IPS-NIHi11 (cell line): Measurements from ENCODE around the gene NSUN4.
A peak's percentile ranks its signal among the peaks of the same experiment; 100 is the strongest.
"Not testable (repeated sequence)": the region's sequence is repeated elsewhere in the genome, so short reads cannot be mapped to it uniquely, and the experiment has no call there.

ENCODE experiments used
- DNase-seq: peaks from one replicate; pipeline ENCODE4 v3.0.0; 2012; ENCODE audit warnings: mixed read lengths, low spot score

The NSUN4 gene

DNA sequence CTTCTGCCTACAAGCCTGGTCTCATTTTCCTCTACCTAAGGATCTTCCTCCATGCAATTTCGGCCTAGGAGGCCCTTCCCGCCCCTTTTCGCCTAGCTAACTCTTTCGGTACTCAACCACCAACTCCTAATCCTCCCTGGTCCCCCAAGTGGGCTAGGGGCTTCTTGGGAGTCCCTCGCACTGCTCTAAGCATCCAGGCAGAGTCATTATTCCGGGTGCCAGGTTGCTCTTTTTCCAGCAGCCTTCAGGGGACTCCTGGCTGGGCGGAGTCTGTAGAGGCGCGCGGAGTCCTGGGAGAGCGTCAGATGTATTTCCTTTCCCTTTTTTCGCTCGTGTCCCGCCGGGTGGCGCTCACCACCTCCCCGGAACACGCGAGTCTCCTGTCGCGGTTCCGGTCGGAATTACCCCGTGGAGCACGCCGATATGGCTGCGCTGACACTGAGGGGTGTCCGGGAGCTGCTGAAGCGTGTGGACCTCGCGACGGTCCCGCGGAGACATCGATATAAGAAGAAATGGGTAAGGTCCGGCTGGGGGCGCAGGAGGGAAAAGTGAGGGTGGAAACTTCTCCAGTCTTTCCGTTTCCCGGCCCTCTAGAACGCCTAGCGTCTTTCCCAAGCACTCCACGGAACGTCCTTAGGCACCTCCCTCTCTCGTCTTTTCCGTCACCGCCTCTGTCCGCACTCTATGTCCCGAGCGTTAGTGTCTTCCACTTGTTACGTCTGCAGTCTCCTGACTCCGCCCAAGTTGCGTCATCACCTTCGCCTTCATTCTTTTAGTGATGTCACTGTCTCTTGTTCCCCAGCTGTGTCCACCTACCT is at the start of gene NSUN4:
TSS of gene NSUN4 (plus strand) at position 404 of the 818 bp plus-strand sequence. CDS start at position 424, 20 bp downstream.
- peak; percentile 88 for DNase-seq

DNA sequence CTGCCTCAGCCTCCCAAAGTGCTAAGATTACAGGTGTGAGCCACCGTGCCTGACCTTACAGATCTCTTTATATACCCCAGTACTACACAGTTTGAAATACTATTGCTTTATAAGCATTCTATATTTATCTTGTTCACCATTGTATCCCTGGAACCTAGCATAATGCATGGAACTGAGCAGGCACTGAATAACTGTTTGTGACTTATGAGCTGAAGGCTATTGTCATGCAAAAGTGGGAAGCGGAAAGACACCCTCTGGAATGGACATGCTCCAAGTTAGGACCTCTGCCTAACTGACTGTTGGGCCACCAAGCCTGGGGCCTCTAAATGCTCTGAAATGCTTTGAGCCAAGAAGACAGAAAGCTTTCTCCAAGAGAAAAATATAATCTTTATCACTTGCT is 45.3 kb upstream of the NSUN4 start:
- DNase-seq: no peak

DNA sequence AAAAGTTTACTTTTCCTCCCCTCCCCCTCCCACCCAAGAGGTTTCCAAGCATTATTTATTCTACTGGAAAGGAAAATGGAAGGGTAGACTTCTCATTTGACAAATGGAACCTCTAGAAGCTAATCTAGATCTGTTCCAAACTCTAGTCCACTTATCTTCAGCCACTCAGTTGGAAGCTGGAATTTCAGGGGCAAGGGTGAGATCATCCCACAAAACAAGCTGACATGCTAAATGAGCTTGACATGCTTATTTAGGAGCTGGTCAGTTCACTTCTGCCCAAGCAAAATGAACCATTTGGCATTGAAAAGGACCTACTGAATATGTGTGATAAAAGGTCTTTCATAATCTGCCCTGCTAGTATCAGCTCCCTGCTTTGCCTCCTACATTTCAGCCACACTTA is 42.2 kb upstream of the NSUN4 start:
- DNase-seq: no peak

DNA sequence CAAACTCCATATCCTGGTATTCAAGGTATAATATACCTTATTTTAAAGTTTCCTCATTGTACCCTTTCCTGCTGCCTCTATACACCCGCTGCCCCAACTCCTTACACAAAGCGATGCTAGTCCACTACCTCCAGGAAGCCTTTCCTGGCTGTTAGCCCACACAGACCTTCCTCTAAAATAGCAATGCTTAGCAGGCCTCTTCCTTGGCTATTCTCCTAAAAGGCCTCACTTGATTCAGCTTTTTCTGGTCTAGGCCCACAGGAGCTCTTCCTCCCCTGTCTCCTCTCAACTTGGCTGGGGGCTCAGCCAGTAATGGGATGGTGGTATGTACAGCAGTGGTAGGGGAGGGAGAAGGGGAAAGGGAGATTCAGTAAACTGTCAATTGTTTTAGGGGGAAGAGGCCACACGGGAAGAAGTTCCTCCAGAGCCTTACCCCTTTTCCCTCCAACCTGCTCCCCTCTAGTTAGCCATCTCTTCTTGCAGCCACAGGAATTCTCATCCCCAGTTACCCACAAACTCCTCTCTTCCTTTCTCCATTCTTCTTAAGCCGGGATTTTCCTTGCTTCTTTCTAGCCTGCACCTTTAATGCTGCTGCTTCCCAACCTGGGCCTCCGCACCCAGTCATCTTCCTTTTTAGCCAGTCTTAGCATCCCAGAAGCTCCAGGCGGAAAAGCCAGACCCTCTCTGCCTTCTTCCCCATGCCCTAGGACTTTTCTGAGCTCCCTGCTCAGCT is 39.8 kb upstream of the NSUN4 start:
- DNase-seq: no peak

DNA sequence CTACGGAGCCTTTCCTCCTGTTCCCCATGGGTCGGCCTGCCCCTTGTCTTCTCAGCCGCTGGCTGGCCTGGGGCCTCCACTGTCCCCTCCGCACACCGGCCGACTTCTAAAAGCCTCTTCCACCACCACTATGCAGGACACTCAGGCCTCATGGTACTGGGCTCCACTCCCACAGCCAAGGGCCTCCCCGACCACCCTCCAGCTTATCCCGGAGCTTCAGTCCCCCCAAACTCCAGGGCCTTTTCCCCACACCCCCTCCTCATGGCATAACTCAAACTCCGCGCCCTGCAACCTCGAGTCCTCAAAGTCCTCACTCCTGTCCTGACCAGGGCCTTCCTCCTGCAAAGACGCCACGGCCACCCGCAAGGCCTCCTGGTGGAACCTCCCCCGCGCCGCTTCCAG is 39.2 kb upstream of the NSUN4 start:
- DNase-seq: no peak

DNA sequence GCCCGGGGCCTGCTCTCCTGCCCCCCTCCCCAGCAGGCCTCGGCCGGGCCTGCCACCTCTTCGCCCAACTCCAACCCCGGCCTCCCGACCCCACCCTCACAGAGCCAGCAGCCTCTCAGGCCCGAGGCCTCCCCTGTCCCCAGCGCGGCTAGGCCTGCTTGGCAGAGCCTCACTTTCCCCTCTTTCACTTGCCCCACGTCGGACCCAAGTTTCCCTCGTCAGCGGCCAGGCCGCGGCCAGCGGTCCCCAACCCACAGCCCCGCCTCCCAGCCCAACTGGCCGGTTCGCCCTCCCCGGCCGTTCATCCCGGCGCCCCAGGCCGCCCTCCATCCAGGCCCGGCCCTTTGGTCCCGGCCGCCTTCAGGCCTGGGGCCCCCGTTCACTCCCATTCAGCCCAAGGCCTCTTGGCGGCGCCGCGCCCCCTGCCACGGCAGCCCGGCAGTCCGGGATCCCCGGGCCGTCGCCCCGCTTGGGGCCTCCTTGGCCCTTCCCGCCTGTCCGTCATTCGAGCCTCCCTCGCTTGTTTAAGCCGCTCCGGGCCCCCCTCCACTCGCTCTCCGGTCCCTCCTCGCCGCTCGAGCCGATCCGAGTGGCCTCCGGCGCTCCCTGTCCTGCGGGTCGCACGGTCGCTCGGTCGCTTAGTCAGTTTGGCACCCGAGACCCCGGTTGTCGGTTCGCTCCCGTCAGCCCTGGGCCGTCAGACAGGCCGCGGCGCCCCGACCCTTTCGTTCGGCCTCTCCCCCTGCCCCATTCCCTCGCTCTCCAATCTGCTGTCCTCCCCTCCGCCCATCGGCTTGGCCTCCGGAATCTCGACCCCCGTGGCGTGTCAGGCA is 38.6 kb upstream of the NSUN4 start:
- peak; percentile 74 for DNase-seq

DNA sequence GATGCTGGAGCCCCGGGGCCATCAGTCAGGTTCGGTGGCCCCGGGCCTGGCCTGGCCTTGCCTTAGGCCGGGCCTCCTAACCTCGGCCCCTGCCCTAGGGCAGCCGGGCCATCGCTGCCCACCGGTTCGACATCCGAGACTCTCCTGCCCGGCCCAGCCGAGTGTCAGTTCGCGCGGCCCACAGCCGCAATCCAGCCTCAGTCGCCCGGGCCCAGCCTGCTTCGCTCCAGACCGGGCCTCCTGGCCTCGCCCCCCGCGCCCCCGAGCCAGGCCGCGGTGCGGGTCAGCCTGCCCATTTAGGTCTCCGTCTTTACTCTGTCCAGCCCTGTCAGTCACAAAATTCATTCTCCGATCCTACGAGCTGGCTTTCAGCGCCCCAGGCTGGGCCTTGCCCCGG is 38.0 kb upstream of the NSUN4 start:
- peak; percentile 52 for DNase-seq

DNA sequence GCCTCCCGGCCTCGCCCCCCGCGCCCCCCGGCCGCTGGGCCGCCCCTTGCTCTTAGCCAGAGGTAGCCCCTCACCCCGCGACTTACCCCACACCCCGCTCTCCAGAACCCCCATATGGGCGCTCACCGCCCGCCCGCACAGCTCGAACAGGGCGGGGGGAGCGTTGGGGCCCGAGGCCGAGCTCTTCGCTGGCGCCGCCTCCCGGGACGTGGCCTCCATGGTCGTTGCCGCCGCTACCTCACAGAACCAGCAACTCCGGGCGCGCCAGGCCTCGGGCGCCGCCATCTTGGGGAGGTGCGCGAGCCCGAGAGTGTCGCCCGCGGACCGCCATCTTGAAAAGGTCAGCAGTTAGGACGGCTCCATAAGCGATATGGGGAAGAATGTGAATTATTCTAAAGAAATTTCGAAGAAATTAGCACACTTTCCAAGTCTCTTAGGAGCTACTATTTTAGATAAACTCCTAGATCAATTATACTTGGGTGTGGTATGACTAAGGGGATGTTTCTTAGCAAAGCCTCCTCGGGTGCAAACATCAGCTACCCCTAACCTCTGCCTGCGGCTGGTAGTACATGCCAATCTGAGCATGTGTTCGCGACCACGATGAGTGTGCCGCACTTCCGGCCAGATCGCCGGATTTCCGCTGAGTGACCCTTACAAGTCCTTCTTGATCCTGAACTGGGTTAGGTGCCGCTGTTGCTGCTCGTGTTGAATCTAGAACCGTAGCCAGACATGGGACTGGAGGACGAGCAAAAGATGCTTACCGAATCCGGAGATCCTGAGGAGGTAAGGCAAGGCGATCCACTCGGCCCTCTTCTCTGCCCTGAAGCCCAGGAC is 37.4 kb upstream of the NSUN4 start, which contains the start of the genes LRRC41 and UQCRH:
TSS of gene LRRC41 (minus strand) at position 579 of the 834 bp plus-strand sequence. CDS start at position 285, 294 bp downstream.
TSS of gene UQCRH (plus strand) at position 661 of the 834 bp plus-strand sequence. CDS start at position 730, 69 bp downstream.
- peak; percentile 89 for DNase-seq

DNA sequence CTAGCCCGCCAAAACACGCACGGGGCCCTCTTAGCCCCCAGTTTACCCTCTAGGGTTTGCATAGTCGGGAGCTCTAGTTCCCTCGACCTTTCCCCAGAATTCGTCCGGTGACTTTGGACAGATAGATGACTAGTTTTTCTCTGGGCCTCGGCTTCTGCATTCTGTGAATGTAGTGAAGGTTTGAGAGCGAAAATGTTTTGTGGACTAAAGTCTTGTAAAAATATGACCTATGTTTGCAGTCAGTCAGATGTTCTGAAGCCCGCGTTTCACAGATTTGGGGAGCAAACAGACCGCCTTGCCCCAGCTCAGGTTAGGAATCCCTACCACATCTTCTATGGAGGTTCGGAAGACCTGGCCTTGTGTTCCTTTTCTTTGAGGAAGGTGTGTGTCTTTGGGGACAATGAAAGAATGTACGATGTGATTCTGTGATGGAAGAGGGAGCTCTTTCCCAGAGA is 36.7 kb upstream of the NSUN4 start:
- DNase-seq: no peak

DNA sequence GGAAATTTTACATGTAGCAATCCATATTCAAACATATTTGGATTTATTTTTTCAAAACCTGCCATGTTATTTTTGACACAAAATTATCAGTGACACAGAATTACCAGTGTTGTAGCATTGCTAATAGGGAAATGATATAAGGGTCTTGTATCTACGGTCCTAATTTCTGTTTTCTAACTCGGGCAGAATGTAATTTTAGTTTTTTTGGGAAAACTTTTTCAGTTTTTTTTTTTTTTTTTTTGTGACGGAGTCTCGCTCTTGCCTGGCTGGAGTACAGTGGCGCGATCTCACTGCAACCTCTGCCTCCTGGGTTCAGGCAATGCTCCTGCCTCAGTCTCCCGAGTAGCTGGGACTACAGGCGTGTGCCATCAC is 34.5 kb upstream of the NSUN4 start:
- DNase-seq: no peak

DNA sequence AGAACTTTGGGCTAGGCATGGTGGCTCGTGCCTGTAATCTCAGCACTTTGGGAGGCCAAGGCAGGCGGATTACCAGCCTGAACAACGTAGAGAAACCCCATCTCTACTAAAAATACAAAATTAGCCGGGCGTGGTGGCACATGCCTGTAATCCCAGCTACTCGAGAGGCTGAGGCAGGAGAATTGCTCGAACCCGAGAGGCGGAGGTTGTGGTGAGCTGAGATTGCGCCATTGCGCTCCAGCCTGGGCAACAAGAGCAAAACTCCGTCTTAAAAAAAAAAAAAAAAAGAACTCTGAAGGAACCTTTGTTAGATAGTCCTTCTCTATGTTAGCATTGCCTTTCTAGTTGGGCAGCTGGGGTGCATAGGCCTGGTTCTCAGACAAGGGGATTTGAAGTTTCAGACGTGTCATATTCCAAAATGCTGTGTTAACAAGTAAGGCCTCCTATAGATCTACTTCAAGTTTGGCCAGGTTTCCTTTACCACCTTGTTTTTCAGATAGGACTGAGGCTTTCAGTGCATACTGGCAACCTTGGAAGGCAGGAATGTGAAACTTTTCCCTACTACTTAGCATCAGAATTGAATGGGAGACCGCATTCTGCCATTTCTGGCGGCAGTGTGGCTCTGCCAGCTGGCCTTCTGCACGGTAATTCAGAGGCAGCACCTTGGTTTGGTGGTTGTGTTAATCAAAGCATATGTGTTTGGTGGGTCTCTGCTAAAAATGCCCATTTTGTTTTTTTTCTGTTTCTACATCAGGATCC is 31.0 kb upstream of the NSUN4 start:
- no peak for DNase-seq

DNA sequence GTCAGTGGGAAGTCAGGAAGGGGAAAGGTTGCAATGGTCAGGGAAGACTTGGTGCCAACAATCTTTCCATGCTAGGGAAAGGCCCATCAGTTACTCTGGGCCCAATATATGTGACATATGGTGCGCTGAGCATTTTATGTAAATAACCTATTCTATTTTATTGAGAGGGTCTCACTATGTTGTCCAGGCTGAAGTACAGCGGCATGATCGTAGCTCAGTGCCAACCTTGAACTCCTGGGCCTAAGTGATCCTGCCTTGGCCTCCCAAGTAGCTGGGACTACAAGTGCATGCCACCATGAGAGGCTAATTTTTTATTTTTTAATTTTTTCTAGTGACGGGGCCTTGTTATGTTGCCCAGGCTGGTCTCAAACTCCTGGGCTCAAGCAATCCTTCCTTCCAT is 30.3 kb upstream of the NSUN4 start:
- no peak for DNase-seq

DNA sequence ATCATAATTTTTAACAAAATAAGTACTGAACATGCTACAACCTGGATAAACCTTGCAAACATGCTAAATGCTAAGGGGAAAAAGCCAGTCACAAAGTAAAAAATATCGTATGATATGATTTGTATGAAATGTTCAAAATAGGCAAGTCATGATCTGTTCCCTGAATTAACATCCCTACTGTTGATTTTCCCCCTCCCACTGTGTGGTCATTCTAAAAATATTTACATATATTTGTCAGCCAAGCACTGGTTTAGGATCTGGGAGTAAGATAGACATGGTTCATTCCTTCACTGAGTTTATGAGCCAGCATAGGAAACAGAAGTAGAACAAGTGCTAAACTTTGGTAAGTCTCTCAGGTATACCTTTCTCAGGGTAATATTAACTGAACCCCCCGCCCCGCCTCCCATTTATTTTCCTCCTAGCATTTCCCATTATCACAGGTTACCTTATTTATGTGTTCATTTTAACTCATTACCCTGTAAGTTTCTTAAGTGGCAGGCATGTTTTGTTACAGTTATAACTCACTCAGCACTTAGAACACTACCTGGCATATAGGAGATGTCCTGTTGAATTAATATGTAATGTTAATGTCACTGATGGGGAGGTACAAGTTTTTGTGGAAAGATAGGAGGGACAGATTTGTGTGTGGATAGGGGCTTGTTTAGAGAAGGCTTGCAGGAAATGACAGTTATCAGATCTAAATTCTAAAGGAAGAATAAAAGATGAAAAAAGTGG is 24.8 kb upstream of the NSUN4 start:
- DNase-seq: no peak

DNA sequence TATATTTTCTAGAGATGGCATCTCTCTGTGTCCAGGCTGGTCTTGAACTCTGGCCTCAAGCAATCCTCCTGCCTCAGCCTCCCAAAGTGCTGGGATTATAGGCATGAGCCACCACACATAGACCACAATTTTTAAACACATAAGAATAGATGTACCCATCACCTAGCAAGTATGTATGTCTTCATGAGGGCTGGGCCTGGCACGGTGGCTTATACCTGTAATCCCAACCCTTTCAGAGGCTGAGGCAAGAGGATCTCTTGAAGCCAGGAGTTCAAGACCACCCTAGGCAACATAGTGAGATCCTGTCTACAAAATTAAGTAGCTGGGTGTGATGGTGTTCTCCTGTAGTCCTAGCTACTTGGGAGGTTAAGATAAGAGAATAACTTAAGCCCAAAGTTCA is 23.3 kb upstream of the NSUN4 start:
- no peak for DNase-seq

DNA sequence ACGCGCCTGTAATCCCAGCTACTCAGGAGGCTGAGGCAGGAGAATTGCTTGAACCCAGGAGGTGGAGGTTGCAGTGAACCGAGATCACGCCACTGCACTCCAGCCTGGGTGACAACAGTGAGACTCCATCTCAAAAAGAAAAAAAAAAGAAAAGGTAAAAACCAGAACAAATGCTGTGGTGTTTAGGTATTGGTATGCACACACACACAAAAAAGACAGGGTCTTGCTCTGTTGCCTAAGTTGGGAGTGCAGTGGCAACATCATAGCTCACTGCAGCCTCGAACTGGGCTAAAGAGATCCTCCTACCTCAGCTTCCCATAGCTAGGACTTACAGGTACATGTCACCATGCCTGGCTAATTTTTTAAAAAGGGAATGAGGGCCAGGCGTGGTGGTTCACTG is 21.3 kb upstream of the NSUN4 start:
- DNase-seq: not testable (repeated sequence)

DNA sequence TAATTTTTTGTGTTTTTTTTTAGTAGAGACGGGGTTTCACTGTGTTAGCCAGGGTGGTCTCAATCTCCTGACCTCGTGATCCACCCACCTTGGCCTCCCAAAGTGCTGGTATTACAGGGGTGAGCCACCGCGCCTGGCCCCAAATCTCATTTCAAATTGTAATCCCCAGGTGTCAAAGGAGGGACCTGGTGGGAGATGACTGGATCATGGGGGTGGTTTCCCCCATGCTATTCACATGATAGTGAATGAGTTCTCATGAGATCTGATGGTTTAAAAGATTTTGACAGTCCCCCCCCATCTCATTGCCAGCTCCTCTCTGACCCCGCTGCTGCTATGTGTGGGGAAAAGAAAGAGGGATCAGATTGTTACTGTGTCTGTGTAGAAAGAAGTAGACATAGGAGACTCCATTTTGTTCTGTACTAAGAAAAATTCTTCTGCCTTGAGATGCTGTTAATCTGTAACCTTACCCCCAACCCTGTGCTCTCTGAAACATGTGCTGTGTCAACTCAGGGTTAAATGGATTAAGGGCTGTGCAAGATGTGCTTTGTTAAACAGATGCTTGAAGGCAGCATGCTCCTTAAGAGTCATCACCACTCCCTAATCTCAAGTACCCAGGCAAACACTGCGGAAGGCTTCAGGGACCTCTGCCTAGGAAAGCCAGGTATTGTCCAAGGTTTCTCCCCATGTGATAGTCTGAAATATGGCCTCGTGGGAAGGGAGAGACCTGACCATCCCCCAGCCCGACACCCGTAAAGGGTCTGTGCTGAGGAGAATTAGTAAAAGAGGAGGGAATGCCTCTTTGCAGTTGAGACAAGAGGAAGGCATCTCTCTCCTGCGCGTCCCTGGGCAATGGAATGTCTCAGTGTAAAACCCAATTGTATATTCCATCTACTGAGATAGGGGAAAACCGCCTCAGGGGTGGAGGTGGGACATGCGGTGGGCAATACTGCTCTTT is 20.4 kb upstream of the NSUN4 start:
- not testable (repeated sequence) for DNase-seq

DNA sequence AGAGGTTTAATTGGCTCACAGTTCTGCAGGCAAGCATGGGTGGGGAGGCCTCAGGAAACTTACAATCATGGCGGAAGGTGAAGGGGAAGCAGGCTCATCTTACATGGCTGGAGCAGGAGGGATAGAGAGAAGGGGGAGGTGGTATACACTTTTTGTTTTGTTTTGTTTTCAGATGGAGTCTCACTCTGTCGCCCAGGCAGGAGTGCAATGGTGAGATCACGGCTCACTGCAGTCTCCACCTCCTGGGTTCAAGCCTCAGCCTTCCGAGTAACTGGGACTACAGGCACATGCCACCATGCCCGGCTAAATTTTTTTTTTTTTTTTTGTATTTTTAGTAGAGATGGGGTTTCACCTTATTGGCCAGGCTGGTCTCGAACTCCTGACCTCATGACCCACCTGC is 18.4 kb upstream of the NSUN4 start:
- DNase-seq: not testable (repeated sequence)

DNA sequence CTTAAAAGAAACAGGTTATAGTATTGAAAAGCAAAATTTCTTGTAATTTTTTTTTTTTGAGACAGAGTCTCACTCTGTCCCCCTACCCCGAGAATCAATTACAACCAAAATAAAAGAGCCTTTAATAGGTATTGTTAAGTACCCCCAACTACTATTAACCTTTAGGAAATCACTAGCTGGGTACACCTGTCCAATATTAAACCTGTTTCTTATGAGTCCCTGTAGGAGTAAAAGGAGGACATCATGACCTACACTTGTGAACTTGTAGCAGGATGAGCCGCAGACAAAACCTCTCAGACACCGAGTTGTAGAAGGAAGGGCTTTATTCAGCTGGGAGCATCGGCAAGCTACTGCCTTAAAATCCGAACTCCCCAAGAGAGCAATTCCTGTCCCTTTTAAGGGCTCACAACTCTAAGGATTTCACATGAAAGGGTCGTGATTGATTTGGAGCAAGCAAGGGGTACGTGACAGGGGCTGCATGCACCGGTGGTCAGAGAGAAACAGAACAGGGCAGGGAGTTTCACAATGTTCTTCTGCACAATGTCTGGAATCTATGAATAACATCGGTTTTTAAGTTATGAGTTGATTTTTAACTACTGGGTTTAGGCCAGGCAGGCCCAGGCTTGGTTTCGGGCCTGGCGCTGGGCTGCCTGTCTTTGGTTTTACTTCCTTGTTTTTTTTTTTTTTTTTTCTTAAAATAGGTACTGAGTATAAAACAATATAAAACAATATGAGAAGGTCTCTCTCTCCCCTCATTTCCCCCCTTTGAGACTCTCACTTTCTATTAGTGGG is 15.1 kb upstream of the NSUN4 start:
- not testable (repeated sequence) for DNase-seq
